Dermis blood vessel endothelial cell (primary cell): ENCODE measurements around the gene ATOH1. TPM values are rescaled to one million over a fixed set of nuclear protein-coding genes. Genes with fewer than 3 reads are reported as not detected.

Experiments used
- DNase-seq: peaks from one replicate; pipeline ENCODE4 v3.0.0; 2010
- total RNA-seq: library from RNA; depleted of rRNA; stranded (reverse); fragments of >200 nt; gene quantifications from 2 replicates; pipeline ENCODE4 v1.2.3, GENCODE V29; 2014

Gene ATOH1, protein sequence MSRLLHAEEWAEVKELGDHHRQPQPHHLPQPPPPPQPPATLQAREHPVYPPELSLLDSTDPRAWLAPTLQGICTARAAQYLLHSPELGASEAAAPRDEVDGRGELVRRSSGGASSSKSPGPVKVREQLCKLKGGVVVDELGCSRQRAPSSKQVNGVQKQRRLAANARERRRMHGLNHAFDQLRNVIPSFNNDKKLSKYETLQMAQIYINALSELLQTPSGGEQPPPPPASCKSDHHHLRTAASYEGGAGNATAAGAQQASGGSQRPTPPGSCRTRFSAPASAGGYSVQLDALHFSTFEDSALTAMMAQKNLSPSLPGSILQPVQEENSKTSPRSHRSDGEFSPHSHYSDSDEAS
- total RNA-seq = not detected in 2 replicates

DNA sequence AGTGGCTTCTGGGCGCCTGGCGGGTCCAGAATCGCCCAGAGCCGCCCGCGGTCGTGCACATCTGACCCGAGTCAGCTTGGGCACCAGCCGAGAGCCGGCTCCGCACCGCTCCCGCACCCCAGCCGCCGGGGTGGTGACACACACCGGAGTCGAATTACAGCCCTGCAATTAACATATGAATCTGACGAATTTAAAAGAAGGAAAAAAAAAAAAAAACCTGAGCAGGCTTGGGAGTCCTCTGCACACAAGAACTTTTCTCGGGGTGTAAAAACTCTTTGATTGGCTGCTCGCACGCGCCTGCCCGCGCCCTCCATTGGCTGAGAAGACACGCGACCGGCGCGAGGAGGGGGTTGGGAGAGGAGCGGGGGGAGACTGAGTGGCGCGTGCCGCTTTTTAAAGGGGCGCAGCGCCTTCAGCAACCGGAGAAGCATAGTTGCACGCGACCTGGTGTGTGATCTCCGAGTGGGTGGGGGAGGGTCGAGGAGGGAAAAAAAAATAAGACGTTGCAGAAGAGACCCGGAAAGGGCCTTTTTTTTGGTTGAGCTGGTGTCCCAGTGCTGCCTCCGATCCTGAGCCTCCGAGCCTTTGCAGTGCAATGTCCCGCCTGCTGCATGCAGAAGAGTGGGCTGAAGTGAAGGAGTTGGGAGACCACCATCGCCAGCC, at the start of gene ATOH1:
TSS of gene ATOH1 (plus strand) at position 422 of the 663 bp plus-strand sequence. CDS start at position 596, 174 bp downstream.
- DNase-seq = no peak

DNA sequence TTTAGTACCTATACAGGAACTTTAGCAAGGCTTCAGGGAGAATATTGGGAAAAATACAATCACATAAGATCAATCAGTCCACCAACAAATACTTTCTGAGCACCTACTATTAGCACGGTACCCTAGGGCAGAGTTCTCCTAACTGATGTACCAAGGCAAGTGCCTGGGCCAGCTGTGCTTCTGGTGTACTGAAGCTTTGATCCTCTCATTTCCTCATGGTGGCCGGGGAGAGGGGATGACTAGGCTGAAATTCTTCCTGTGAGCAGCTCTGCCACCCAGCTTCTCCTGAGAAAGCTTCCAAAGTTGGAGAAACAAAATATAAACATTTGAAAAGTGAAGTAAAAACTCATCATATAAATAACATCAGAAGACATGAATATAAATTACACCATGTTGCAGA, 49.3 kb upstream of the ATOH1 start:
- no peak for DNase-seq

DNA sequence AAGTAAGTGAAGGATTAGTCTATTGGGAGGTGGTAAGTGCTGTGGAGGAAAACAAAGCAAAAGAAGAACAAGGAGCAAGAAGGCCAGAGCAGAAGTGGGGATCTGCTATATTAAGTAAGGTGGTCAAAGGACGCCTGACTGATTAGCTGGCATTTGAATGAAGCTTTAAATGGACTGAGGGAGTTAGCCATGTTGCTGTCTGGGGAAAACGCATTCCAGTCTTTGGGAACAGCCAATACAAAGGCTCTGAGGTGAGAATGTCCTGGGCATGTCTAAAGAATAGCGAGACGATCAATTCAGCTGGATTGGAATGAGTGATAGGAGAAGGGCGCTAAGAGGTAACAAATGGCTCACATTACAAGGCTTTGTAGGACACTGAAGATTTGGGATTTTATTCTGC, 48.5 kb upstream of the ATOH1 start:
- no peak for DNase-seq

DNA sequence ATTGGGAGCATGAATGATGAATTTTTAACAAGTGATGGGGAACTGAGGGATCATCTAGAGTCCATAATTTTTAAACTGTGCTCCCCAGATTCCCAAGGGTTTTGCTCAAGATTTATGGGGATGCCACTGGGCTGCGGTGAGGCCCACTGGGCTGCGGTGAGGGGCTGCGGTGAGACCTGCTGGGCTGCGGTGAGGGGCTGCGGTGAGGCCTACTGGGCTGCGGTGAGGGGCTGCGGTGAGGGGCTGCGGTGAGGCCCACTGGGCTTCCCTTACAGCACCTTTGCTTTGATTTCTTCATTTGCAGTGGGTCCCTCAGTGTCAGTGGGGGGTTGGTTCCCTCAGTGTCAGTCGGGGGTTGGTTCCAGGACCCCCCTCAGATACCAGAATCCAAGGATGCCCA, 47.4 kb upstream of the ATOH1 start:
- DNase-seq = no peak

DNA sequence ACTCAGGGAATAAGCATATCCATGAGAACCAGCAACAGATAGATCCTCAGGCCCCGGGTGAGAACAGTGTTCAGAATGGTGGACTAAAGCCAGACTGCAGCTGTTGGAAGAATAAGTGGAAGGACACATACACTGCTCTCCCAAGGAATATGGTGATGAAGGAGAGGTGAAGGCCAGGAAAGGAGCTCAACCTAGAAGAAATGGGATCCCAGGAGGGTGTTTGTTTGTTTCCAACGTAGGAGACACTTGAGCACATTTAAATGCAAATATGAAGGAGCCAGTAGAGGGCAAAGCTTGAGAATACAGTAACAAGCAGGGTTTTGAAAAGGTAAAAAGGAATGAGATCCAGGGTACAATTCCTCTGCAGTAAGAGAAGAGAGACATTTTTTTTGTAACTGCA, 42.4 kb upstream of the ATOH1 start:
- DNase-seq = no peak

DNA sequence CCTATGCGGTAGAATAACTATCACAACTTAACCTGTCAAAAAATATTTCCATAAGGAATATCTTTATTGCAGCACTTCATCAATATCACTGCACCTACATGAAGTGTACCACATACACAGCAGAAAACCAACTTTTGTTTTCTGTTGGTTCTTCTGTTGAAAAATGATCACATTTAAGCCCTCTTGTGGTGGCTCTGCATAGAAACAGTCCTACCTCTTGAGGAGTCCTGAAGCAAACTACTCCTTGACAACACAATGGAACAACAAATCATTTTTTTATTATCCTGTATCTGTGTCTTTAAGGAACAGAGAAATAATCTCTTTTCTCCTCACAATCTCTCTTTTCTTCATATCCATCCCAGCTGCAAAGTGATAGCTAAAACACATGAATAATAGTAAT, 39.8 kb upstream of the ATOH1 start:
- peak; percentile 42 for DNase-seq

DNA sequence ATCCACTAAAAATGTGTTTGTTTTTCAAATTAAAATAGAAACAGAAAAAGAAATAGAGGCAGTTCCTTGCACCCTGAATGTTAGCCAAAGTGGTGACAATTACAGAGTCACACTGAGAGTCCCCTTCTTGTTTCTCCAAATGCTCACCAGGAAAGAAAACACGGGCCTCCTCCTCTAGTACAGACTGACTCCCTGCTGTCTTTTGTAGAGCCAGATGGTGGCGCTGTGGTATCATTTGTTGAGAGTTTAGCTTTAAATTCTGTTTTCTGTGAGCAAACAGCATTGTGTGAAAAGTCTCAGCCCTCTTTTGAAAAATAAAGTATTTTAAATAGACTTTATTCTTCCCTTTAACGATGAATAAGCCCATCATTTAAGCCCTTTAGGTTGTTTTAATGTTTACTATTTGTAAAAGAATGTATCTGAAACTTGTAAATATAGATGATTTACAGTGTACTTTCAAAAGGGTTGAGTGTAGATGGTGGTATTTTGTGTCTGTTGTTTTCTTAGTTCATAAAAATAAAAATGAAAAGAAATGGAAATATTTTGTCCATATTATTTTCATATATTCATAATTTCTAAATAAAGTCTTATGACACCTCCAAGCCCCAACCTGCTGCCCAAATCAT, 36.9 kb upstream of the ATOH1 start:
- DNase-seq = peak; percentile 69

DNA sequence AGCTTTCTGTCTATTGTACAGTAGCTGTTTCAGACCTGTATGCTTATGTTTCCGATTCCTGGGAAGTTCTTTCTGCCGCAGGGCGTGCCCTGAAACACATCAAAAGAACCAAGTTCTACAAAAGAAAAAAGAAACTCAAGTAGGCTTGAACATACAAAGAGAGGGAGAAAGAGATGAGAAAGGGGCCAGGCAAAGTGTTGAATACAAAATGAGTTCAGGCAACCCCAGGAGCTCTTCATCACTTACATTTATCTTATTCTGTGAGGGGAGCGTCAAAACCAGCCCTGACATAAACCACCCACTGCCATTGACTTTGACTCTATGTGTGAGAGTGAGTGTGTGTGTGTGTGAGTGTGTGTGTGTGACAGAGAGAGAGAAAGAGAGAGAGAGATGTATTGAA, 26.5 kb upstream of the ATOH1 start:
- DNase-seq = no peak

DNA sequence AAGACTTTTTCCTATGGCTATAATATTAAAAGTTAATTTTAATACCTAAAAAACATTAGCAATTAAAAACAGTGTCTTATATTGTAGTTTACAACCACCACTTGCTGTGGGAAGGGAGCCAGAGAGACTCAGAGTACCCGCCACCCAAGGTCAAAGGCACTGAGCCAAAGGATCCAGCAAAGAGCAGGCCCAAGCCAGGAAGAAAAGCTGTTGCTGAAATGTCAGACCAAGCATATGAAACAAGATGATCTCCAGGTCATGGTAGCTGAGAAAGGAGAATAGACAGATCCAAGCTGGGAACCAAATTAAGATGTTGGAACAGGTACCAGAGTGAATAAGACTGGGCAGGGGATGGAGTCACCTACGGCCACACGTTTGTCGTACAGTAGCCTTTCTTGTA, 18.8 kb upstream of the ATOH1 start:
- DNase-seq = no peak

DNA sequence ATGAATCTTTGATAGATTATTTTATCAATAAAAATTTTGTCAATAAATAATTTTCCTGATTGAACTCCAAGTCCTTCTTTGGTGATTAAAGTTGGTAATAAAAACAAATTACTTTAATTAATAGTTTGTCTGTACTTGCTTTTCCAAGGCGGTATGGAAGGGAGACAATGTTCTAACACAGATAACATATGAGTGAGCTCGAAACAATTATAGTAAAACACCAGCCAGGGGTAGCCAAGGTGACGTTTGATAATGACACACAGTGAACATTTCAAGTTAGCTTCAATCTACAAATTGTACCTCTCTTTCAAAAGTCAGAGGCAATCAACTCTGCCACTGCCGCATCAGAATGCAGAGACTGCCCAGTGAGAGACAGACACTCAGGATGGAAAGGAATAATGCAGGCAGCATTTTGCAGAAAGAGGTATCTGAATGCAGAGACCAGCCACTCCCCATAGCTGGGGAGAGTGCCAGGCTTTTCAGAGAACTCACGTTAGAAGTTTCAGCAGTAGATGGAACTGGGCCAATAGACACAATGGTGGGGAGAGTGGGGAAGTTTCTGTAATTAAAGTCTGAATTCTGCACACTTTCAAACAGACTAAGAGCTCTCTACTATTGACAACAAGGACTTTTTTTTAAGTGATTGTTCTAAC, 18.1 kb upstream of the ATOH1 start:
- no peak for DNase-seq

DNA sequence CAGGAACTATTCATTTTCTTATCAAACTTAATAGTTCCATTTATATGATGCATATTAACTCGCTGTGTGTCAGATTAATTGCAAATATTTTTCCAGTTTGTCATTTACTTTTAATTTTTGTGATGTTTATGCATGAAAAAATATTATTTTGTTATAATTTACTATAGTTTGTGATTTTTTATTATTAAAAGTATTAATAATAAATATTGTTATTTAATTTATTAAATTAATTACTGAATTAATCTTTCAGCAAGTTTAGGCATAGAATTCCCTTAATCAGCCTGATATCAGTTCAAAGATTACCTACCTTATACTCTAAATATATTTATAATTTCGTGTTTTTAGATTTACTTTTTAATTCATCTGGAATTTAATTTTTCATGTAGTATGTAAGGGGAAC, 15.5 kb upstream of the ATOH1 start:
- no peak for DNase-seq

DNA sequence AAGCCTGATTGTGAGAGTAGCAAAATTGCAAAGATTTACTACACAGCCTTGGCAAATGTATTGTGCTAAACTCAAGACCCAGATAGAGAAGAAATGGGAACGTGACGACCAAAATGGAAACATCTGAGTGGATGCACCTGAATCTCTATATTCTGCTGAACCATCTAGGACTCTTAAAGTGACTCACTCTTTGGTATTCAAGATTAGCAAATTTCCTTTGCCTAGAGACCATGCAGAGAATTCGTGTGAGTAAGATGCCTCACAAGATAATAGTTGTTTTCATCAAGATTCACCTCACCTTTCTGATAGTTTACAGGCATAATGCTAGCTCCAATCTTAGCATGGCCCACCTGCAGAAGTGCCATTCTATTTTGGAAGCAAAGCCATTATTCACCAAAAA, 14.4 kb upstream of the ATOH1 start:
- no peak for DNase-seq

DNA sequence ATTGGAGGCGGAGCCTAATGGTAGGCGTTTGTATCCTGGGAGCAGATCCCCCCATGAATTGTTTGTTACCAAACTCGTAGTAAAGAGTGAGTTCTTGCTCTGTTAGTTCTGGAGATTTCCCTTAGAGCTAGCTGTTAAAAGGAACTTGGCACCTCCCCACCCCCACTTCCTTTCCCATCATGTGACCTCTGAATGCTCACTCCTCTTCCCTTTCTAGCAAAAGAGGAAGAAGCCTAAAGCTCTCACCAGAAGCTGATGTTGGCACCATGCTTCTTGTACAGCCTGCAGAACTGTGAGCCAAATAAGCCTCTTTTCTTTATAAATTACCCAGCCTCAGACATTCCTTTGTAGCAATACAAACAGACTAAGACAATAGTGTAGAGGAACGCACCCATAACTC, 13.8 kb upstream of the ATOH1 start:
- no peak for DNase-seq

DNA sequence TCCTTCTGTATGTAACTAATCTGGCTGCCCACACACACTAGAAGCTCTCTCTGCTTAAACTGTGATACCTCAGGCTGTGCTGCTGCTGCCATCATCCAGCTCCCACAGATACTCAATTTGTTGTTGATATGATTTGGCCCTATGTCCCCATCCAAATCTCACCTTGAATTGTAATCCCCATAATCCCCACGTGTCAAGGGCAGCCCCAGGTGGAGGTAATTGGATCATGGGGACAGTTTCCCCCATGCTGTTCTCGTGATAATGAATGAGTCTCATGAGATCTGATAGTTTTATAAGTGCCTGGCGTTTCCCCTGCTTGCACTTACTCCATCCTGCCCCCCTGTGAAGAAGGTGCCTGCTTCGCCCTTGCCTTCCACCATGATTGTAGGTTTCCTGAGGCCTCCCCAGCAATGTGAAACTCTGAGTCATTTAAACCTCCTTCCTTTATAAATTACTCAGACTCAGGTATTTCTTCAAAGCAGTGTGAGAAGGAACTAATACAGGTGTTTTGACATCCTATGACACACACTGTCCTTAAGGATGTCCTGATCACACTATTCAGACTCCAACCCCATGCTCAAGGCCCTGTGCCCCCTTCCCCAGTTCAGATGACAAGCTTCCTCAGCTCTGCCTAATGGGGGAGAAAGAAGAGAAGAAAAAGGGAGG, 2.9 kb upstream of the ATOH1 start:
- DNase-seq = no peak

DNA sequence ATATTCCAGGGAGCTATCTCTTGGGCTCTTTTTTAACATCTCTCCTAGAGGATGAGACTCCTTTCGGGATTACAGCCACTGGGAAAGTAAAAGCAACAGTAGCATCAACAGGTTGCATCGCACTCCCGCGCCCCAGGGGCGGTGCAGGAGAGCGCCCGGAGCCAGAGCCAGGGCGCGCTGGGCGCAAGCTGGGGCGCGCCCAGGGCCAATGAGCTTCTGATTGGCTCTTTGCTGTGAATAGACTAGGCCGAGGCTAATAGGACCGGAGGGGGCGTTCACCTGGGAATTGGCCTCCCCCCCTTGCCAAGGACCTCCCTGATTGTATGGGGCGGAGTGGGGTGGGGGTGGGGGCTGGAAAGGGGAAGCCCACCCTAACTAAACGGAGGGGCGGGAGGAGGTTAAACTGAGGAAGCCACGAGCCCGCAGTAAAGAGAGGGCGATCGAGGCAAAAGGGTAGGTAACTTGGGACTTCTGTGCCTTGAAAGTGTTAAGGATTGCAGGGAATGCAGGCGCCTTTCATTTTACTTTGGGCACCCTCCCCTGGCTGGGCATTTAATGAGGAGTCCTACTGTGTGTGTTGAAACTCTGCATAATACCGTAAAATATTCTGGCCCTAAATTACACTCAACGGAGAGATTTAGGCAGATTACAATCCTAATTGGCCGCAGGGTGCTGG, 1.1 kb upstream of the ATOH1 start:
- no peak for DNase-seq

DNA sequence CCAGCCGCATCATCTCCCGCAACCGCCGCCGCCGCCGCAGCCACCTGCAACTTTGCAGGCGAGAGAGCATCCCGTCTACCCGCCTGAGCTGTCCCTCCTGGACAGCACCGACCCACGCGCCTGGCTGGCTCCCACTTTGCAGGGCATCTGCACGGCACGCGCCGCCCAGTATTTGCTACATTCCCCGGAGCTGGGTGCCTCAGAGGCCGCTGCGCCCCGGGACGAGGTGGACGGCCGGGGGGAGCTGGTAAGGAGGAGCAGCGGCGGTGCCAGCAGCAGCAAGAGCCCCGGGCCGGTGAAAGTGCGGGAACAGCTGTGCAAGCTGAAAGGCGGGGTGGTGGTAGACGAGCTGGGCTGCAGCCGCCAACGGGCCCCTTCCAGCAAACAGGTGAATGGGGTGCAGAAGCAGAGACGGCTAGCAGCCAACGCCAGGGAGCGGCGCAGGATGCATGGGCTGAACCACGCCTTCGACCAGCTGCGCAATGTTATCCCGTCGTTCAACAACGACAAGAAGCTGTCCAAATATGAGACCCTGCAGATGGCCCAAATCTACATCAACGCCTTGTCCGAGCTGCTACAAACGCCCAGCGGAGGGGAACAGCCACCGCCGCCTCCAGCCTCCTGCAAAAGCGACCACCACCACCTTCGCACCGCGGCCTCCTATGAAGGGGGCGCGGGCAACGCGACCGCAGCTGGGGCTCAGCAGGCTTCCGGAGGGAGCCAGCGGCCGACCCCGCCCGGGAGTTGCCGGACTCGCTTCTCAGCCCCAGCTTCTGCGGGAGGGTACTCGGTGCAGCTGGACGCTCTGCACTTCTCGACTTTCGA, 654 bp downstream of the ATOH1 start:
- DNase-seq = no peak

DNA sequence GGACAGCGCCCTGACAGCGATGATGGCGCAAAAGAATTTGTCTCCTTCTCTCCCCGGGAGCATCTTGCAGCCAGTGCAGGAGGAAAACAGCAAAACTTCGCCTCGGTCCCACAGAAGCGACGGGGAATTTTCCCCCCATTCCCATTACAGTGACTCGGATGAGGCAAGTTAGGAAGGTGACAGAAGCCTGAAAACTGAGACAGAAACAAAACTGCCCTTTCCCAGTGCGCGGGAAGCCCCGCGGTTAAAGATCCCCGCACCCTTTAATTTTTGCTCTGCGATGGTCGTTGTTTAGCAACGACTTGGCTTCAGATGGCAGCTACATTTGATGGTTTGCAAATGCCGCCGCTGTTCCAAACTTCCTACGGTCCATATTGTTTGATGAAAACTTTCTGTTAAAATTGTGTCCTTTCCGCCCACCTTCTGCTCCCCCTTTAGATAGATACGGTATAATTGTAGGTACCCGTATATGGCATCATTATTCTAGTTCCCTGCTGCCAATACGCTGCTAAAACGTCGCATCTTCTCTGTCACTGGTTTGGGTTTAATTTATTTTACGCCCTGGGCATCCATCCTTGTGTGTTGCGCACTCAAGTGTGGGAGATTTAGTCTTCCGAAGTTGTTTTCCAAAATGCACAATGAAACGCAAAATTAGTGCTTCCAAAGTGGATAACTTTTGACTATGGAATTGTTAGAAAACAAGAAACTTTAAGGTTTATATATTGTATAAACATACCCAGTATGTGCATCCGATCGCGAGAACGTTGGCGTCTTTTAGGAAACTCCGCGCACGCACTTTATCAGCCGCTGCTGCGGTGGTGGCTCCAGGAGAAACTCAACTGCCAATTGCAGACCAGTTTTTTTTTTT, 1.5 kb downstream of the ATOH1 start:
- no peak for DNase-seq

DNA sequence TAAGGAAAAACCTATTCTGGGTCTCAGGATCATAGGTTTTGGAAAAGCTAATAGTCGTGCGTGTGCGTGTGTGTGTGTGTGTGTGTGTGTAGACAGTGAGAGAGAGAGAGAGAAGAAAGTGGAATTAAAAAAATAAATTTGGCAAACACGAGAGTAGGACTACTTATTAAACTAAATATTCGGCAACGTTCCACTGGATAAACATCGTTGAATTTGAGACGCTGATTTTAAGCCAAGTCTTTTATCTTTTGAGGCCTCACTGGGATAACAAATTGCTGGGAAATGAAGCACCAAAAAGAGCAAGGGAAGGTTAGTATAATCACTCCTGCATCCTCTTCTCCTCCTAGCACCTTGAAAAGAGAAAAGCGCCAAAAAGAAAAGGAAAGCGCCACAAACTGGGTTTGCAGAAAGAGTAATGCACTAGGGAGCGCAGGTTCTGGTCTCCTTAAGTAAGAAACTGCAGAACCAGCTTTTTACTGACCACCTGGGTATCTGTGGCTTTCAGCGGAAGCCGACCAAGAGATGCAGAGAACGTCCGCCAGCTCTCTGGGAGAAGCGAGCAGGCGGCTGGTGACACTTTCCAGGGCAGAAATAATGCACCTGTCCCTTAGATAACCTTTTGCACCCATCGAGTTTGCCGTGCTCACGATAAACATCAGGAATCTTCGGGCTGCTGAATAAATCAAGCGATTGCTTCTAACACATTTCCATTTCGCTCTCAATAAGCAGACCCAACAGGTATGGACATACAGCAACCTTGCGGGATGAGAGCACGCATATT, 3.4 kb downstream of the ATOH1 start:
- DNase-seq = no peak

DNA sequence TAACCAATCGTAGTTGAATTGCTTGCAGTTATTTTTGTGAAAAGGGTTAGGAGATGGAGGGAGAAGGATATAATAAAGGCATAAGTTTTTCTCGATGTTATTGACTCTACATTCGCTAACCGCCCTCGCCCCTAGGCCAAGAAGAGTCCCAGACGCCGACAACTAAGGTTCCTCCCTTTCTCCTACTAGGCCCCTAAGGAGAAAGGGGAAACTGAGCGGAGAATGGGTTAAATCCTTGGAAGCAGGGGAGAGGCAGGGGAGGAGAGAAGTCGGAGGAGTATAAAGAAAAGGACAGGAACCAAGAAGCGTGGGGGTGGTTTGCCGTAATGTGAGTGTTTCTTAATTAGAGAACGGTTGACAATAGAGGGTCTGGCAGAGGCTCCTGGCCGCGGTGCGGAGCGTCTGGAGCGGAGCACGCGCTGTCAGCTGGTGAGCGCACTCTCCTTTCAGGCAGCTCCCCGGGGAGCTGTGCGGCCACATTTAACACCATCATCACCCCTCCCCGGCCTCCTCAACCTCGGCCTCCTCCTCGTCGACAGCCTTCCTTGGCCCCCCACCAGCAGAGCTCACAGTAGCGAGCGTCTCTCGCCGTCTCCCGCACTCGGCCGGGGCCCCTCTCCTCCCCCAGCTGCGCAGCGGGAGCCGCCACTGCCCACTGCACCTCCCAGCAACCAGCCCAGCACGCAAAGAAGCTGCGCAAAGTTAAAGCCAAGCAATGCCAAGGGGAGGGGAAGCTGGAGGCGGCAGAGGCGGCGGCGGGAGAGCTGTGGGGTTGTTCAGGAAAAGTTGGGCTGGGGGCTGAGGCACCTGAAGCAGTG, 5.9 kb downstream of the ATOH1 start:
- no peak for DNase-seq
